HEK293 (cell line): Measurements from ENCODE around the gene MAGI2.
A peak's percentile ranks its signal among the peaks of the same experiment; 100 is the strongest.

Experiments used
- HOXD13 ChIP-seq: sonication (generic); formaldehyde crosslinking; IDR thresholded peaks from 2 replicates; pipeline ENCODE4 v1.8.0; 2022; ENCODE audit warnings: missing genetic modification reagents, borderline replicate concordance
- KLF10 ChIP-seq: fragments of 450-650 bp; IDR thresholded peaks from 2 replicates; pipeline ENCODE4 v1.5.1; 2018; ENCODE audit warnings: missing biosample characterization, mild to moderate bottlenecking, missing genetic modification characterization
- MYNN ChIP-seq: fragments of 450-650 bp; formaldehyde crosslinking; IDR thresholded peaks from 2 replicates; pipeline ENCODE4 v1.5.1; 2016; ENCODE audit warnings: missing biosample characterization, missing genetic modification characterization, borderline replicate concordance
- ZNF121 ChIP-seq: fragments of 450-650 bp; formaldehyde crosslinking; IDR thresholded peaks from 2 replicates; pipeline ENCODE4 v1.5.1; 2016; ENCODE audit warnings: missing biosample characterization, missing genetic modification characterization
- ZNF16 ChIP-seq: fragments of 450-650 bp; formaldehyde crosslinking; IDR thresholded peaks from 2 replicates; pipeline ENCODE4 v1.5.1; 2016; ENCODE audit warnings: low read depth, missing biosample characterization, missing genetic modification characterization
- ZNF202 ChIP-seq: fragments of 450-650 bp; formaldehyde crosslinking; IDR thresholded peaks from 2 replicates; pipeline ENCODE4 v1.5.1; 2016; ENCODE audit warnings: missing biosample characterization, missing genetic modification characterization, borderline replicate concordance
- ZNF473 ChIP-seq: fragments of 450-650 bp; formaldehyde crosslinking; IDR thresholded peaks from 2 replicates; pipeline ENCODE4 v1.5.1; 2017; ENCODE audit warnings: missing biosample characterization, missing genetic modification characterization
- ZNF48 ChIP-seq: fragments of 450-650 bp; formaldehyde crosslinking; IDR thresholded peaks from 2 replicates; pipeline ENCODE4 v1.5.1; 2016; ENCODE audit warnings: missing biosample characterization, missing genetic modification characterization
- ZNF558 ChIP-seq: fragments of 450-650 bp; formaldehyde crosslinking; IDR thresholded peaks from 2 replicates; pipeline ENCODE4 v1.5.1; 2016; ENCODE audit warnings: missing biosample characterization, missing genetic modification characterization
- ZNF621 ChIP-seq: fragments of 450-650 bp; formaldehyde crosslinking; IDR thresholded peaks from 2 replicates; pipeline ENCODE4 v1.5.1; 2017; ENCODE audit warnings: missing biosample characterization, missing genetic modification characterization
- ZSCAN23 ChIP-seq: fragments of 450-650 bp; formaldehyde crosslinking; IDR thresholded peaks from 2 replicates; pipeline ENCODE4 v1.5.1; 2016; ENCODE audit warnings: missing biosample characterization, missing genetic modification characterization
- TF ChIP-seq, protein P1 (sequence below): fragments of 450-650 bp; formaldehyde crosslinking; IDR thresholded peaks from 2 replicates; pipeline ENCODE4 v1.5.1; 2016; ENCODE audit warnings: missing biosample characterization, missing genetic modification characterization
- TF ChIP-seq, protein P2 (sequence below): fragments of 450-650 bp; formaldehyde crosslinking; IDR thresholded peaks from 2 replicates; pipeline ENCODE4 v1.5.0; 2017; ENCODE audit warnings: missing biosample characterization, missing genetic modification characterization, borderline replicate concordance
- TF ChIP-seq, protein P3 (sequence below): fragments of 450-650 bp; formaldehyde crosslinking; IDR thresholded peaks from 2 replicates; pipeline ENCODE4 v1.5.1; 2016; ENCODE audit warnings: missing biosample characterization, missing genetic modification characterization, borderline replicate concordance
- TF ChIP-seq, protein P4 (sequence below): IDR thresholded peaks from 2 replicates; pipeline ENCODE4 v1.6.1; 2011; ENCODE audit warnings: mild to moderate bottlenecking, low read depth, low read length, borderline replicate concordance
- TF ChIP-seq, protein P5 (sequence below): fragments of 450-650 bp; formaldehyde crosslinking; IDR thresholded peaks from 2 replicates; pipeline ENCODE4 v1.5.1; 2016; ENCODE audit warnings: missing biosample characterization, missing genetic modification characterization
- TF ChIP-seq, protein P6 (sequence below): fragments of 450-650 bp; formaldehyde crosslinking; IDR thresholded peaks from 2 replicates; pipeline ENCODE4 v1.5.1; 2016; ENCODE audit warnings: missing biosample characterization, missing genetic modification characterization

Gene MAGI2

DNA sequence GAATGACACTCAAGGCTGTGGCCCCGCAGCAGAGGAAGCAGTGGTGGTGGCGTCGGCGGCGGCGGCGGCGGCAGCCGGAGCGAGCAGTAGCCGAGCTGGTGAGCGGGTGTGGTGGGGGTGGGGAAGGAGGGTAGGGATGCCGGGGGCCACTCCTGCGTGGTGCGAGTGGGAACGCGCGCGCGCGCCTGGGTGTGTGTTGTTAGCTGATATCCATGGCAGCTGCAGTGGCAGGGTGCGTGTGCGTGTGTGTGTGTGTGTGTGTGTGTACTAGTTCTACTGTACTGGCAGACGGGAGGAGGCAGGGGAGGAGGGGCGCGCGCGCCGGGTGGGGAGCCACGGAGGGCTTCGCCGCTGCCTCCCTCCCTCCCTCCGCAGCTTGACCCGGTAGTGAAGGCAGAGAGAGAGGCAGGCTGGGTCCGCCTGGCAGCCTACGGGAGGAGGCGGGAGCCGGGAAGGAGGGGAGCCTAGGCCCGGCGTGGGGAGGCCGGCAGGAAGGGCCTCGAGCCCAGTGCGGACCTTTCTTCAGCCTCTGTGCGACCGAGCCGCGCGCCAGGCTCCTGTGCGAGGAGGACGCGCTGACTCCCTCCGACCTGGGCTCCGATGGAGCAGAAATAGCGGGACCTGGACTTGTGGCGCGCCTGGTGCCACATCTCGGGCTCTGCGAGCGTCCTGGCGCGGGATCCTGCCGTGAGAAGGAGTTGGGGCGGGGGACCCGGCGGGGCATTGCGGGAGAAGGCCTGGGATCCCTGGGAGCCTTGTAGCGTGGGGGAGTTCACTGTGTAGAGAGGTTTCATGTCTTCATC, at the start of gene MAGI2 (continued):
- TF ChIP-seq MYNN (tag by site-specific recombination) (no peak), HOXD13 (CRISPR knock-in tag) (no peak), ZNF621 (tag by site-specific recombination) (no peak), ZNF473 (tag by site-specific recombination) (no peak), ZSCAN23 (peak; percentile 68; the same call in 1 of the 2 replicates), KLF10 (tag by site-specific recombination) (no peak), ZNF558 (no peak), ZNF202 (tag by site-specific recombination) (no peak), ZNF121 (tag by site-specific recombination) (no peak), ZNF16 (tag by site-specific recombination) (no peak), ZNF48 (tag by site-specific recombination) (no peak)
- TF ChIP-seq, protein P1, sequence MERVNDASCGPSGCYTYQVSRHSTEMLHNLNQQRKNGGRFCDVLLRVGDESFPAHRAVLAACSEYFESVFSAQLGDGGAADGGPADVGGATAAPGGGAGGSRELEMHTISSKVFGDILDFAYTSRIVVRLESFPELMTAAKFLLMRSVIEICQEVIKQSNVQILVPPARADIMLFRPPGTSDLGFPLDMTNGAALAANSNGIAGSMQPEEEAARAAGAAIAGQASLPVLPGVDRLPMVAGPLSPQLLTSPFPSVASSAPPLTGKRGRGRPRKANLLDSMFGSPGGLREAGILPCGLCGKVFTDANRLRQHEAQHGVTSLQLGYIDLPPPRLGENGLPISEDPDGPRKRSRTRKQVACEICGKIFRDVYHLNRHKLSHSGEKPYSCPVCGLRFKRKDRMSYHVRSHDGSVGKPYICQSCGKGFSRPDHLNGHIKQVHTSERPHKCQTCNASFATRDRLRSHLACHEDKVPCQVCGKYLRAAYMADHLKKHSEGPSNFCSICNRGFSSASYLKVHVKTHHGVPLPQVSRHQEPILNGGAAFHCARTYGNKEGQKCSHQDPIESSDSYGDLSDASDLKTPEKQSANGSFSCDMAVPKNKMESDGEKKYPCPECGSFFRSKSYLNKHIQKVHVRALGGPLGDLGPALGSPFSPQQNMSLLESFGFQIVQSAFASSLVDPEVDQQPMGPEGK (tag by site-specific recombination) = peak; percentile 99
- TF ChIP-seq, protein P2, sequence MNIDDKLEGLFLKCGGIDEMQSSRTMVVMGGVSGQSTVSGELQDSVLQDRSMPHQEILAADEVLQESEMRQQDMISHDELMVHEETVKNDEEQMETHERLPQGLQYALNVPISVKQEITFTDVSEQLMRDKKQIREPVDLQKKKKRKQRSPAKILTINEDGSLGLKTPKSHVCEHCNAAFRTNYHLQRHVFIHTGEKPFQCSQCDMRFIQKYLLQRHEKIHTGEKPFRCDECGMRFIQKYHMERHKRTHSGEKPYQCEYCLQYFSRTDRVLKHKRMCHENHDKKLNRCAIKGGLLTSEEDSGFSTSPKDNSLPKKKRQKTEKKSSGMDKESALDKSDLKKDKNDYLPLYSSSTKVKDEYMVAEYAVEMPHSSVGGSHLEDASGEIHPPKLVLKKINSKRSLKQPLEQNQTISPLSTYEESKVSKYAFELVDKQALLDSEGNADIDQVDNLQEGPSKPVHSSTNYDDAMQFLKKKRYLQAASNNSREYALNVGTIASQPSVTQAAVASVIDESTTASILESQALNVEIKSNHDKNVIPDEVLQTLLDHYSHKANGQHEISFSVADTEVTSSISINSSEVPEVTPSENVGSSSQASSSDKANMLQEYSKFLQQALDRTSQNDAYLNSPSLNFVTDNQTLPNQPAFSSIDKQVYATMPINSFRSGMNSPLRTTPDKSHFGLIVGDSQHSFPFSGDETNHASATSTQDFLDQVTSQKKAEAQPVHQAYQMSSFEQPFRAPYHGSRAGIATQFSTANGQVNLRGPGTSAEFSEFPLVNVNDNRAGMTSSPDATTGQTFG = no peak
- TF ChIP-seq, protein P3, sequence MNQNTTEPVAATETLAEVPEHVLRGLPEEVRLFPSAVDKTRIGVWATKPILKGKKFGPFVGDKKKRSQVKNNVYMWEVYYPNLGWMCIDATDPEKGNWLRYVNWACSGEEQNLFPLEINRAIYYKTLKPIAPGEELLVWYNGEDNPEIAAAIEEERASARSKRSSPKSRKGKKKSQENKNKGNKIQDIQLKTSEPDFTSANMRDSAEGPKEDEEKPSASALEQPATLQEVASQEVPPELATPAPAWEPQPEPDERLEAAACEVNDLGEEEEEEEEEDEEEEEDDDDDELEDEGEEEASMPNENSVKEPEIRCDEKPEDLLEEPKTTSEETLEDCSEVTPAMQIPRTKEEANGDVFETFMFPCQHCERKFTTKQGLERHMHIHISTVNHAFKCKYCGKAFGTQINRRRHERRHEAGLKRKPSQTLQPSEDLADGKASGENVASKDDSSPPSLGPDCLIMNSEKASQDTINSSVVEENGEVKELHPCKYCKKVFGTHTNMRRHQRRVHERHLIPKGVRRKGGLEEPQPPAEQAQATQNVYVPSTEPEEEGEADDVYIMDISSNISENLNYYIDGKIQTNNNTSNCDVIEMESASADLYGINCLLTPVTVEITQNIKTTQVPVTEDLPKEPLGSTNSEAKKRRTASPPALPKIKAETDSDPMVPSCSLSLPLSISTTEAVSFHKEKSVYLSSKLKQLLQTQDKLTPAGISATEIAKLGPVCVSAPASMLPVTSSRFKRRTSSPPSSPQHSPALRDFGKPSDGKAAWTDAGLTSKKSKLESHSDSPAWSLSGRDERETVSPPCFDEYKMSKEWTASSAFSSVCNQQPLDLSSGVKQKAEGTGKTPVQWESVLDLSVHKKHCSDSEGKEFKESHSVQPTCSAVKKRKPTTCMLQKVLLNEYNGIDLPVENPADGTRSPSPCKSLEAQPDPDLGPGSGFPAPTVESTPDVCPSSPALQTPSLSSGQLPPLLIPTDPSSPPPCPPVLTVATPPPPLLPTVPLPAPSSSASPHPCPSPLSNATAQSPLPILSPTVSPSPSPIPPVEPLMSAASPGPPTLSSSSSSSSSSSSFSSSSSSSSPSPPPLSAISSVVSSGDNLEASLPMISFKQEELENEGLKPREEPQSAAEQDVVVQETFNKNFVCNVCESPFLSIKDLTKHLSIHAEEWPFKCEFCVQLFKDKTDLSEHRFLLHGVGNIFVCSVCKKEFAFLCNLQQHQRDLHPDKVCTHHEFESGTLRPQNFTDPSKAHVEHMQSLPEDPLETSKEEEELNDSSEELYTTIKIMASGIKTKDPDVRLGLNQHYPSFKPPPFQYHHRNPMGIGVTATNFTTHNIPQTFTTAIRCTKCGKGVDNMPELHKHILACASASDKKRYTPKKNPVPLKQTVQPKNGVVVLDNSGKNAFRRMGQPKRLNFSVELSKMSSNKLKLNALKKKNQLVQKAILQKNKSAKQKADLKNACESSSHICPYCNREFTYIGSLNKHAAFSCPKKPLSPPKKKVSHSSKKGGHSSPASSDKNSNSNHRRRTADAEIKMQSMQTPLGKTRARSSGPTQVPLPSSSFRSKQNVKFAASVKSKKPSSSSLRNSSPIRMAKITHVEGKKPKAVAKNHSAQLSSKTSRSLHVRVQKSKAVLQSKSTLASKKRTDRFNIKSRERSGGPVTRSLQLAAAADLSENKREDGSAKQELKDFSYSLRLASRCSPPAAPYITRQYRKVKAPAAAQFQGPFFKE (tag by site-specific recombination) = 0 out of 2 replicates have a peak, but pooled peaks have one; percentile 21
- TF ChIP-seq, protein P4, sequence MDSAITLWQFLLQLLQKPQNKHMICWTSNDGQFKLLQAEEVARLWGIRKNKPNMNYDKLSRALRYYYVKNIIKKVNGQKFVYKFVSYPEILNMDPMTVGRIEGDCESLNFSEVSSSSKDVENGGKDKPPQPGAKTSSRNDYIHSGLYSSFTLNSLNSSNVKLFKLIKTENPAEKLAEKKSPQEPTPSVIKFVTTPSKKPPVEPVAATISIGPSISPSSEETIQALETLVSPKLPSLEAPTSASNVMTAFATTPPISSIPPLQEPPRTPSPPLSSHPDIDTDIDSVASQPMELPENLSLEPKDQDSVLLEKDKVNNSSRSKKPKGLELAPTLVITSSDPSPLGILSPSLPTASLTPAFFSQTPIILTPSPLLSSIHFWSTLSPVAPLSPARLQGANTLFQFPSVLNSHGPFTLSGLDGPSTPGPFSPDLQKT = no peak
- TF ChIP-seq, protein P5, sequence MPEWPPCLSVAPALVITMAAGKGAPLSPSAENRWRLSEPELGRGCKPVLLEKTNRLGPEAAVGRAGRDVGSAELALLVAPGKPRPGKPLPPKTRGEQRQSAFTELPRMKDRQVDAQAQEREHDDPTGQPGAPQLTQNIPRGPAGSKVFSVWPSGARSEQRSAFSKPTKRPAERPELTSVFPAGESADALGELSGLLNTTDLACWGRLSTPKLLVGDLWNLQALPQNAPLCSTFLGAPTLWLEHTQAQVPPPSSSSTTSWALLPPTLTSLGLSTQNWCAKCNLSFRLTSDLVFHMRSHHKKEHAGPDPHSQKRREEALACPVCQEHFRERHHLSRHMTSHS (tag by site-specific recombination) = no peak
- TF ChIP-seq, protein P6, sequence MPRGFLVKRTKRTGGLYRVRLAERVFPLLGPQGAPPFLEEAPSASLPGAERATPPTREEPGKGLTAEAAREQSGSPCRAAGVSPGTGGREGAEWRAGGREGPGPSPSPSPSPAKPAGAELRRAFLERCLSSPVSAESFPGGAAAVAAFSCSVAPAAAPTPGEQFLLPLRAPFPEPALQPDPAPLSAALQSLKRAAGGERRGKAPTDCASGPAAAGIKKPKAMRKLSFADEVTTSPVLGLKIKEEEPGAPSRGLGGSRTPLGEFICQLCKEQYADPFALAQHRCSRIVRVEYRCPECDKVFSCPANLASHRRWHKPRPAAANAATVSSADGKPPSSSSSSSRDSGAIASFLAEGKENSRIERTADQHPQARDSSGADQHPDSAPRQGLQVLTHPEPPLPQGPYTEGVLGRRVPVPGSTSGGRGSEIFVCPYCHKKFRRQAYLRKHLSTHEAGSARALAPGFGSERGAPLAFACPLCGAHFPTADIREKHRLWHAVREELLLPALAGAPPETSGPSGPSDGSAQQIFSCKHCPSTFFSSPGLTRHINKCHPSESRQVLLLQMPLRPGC (tag by site-specific recombination) = 0 out of 2 replicates have a peak, but pooled peaks have one; percentile 60
